HG03097 (cell line): Measurements from ENCODE around the gene LDAF1.

Experiments
- ATAC-seq: cut with Tn5 transposase; IDR thresholded peaks from one replicate; pipeline ENCODE4 v1.9.1; 2021; ENCODE audit not compliant: unreplicated experiment, low FRiP score

LDAF1 gene

GRCh38 chr16:21228361-21228872 lies 69.9 kb downstream of the LDAF1 start:
- no peak for ATAC-seq
